Spinal cord (tissue), 10 donors: ENCODE measurements around the gene CEBPG. TPM values are rescaled to one million over a fixed set of nuclear protein-coding genes. Genes with fewer than 3 reads are reported as not detected.

Experiments
- DNase-seq, 6 donors: peaks; one replicate each; pipeline versions ENCODE4 v3.0.0 to v3.0.0-alpha.2; 2013 to 2015; ENCODE audit warnings: low spot score in 6 of 6, low read depth in 4 of 6
- H3K27ac ChIP-seq: one replicate; pipeline ENCODE4 v1.5.1; 2013; ENCODE audit warnings: low read depth, low read length, control low read depth
- H3K27me3 ChIP-seq: one replicate; pipeline ENCODE4 v1.6.1; 2013; ENCODE audit warnings: low read length; ENCODE audit not compliant: control insufficient read depth, insufficient read depth
- H3K36me3 ChIP-seq: one replicate; pipeline ENCODE4 v1.6.1; 2013; ENCODE audit warnings: low read length; ENCODE audit not compliant: control insufficient read depth, insufficient read depth
- H3K4me1 ChIP-seq: one replicate; pipeline ENCODE4 v1.6.1; 2013; ENCODE audit warnings: low read length; ENCODE audit not compliant: control insufficient read depth, insufficient read depth
- H3K4me3 ChIP-seq: one replicate; pipeline ENCODE4 v1.5.1; 2013; ENCODE audit warnings: low read depth, low read length, control low read depth
- H3K9me3 ChIP-seq: one replicate; pipeline ENCODE4 v1.6.1; 2013; ENCODE audit warnings: low read length; ENCODE audit not compliant: control insufficient read depth, insufficient read depth
- WGBS: methylation state at CpG from one replicate; pipeline ENCODE4 v1.1.5; 2013; ENCODE audit warnings: missing lambda C conversion rate; ENCODE audit not compliant: insufficient coverage; 5-methylcytosine and 5-hydroxymethylcytosine counted together
- polyA plus RNA-seq, 2 donors: library from polyadenylated mRNA; unstranded; fragments of 120-200 nt; gene quantifications; one replicate each; pipeline ENCODE4 v1.2.1, GENCODE V29; 2013; ENCODE audit not compliant: insufficient read length in 2 of 2
- total RNA-seq, 2 donors: library from RNA; depleted of rRNA in 1 of 2; stranded (reverse); fragments of 120-200 nt in 1 of 2; fragments of >200 nt in 1 of 2; gene quantifications; one replicate each; pipeline versions ENCODE4 v1.2.3 to v1.2.4, GENCODE V29; 2013 to 2014
- donor health status: healthy.

The CEBPG gene
- total and polyA plus RNA-seq, 4 donors = 19.2 to 36.3 (median 28.4) TPM

GRCh38 chr19:33335446-33335845 is 38.1 kb upstream of the CEBPG start:
- no peak overlapping the region for H3K27ac ChIP-seq
- 72% methylated on average over 3 of the region's 5 CpGs for WGBS
- no peaks in the 10 kb centered on the region for H3K9me3 ChIP-seq
- no peaks in the 10 kb centered on the region for H3K27me3 ChIP-seq
- H3K36me3 ChIP-seq = no peaks in the 10 kb centered on the region
- DNase-seq = no peak
- H3K4me3 ChIP-seq = no peak overlapping the region
- no peaks in the 10 kb centered on the region for H3K4me1 ChIP-seq

GRCh38 chr19:33339016-33339984 is 34.2 kb upstream of the CEBPG start:
- 89% methylated on average over 3 of the region's 8 CpGs for WGBS
- Histone ChIP-seq H3K4me1 (peaks cover 3% of the 10 kb centered on the region), H3K36me3 (no peaks in the 10 kb centered on the region), H3K9me3 (no peaks in the 10 kb centered on the region), H3K4me3 (no peak overlapping the region), H3K27me3 (no peaks in the 10 kb centered on the region), H3K27ac (no peak overlapping the region)
- DNase-seq = peak in 1 of 6 donors; percentile 2

GRCh38 chr19:33340991-33341390 is 32.5 kb upstream of the CEBPG start:
- no peak for DNase-seq
- 73% methylated on average over 1 of the region's 2 CpGs for WGBS
- Histone ChIP-seq H3K27ac (no peak overlapping the region), H3K36me3 (no peaks in the 10 kb centered on the region), H3K4me3 (no peak overlapping the region), H3K27me3 (peaks cover 2% of the 10 kb centered on the region), H3K9me3 (no peaks in the 10 kb centered on the region), H3K4me1 (peaks cover 4% of the 10 kb centered on the region)

- Histone ChIP-seq H3K27ac (no peak overlapping the region), H3K36me3 (no peaks in the 10 kb centered on the region), H3K27me3 (peaks cover 5% of the 10 kb centered on the region), H3K4me3 (no peak overlapping the region), H3K9me3 (no peaks in the 10 kb centered on the region), H3K4me1 (peaks cover 4% of the 10 kb centered on the region)
- WGBS = 83% methylated on average over 1 of the region's 2 CpGs
- DNase-seq = no peak
Measured at GRCh38 chr19:33343301-33343700, 30.2 kb upstream of the CEBPG start.

- H3K4me3 ChIP-seq = no peak overlapping the region
- no peaks in the 10 kb centered on the region for H3K36me3 ChIP-seq
- peaks cover 4% of the 10 kb centered on the region for H3K4me1 ChIP-seq
- DNase-seq = peak; percentile 24 to 75 (median 28)
- WGBS = 40% methylated on average over 1 of the region's 12 CpGs
- H3K27me3 ChIP-seq = peaks cover 5% of the 10 kb centered on the region
- no peak overlapping the region for H3K27ac ChIP-seq
- no peaks in the 10 kb centered on the region for H3K9me3 ChIP-seq
Measured at GRCh38 chr19:33343859-33344572, 29.5 kb upstream of the CEBPG start.

GRCh38 chr19:33344573-33344925 is 29.0 kb upstream of the CEBPG start:
- Histone ChIP-seq H3K27me3 (peaks cover 5% of the 10 kb centered on the region), H3K4me1 (peaks cover 4% of the 10 kb centered on the region), H3K27ac (no peak overlapping the region), H3K36me3 (no peaks in the 10 kb centered on the region), H3K9me3 (no peaks in the 10 kb centered on the region), H3K4me3 (no peak overlapping the region)
- no CpG with 5 or more reads among the region's 4 CpGs for WGBS
- DNase-seq = peak in 1 of 6 donors; percentile 5

- H3K27ac ChIP-seq = no peak overlapping the region
- H3K9me3 ChIP-seq = no peaks in the 10 kb centered on the region
- DNase-seq = no peak
- peaks cover 4% of the 10 kb centered on the region for H3K4me1 ChIP-seq
- H3K27me3 ChIP-seq = peaks cover 5% of the 10 kb centered on the region
- H3K4me3 ChIP-seq = no peak overlapping the region
- H3K36me3 ChIP-seq = no peaks in the 10 kb centered on the region
- WGBS = no CpG with 5 or more reads among the region's 6 CpGs
Measured at GRCh38 chr19:33345163-33345562, 28.3 kb upstream of the CEBPG start.

GRCh38 chr19:33346665-33347064 is 26.8 kb upstream of the CEBPG start:
- H3K9me3 ChIP-seq = no peaks in the 10 kb centered on the region
- H3K4me1 ChIP-seq = peaks cover 4% of the 10 kb centered on the region
- no peaks in the 10 kb centered on the region for H3K36me3 ChIP-seq
- H3K27ac ChIP-seq = no peak overlapping the region
- peaks cover 5% of the 10 kb centered on the region for H3K27me3 ChIP-seq
- no peak overlapping the region for H3K4me3 ChIP-seq
- no peak for DNase-seq

- Histone ChIP-seq H3K9me3 (no peaks in the 10 kb centered on the region), H3K4me1 (peaks cover 4% of the 10 kb centered on the region), H3K4me3 (no peak overlapping the region), H3K27ac (no peak overlapping the region), H3K27me3 (peaks cover 5% of the 10 kb centered on the region), H3K36me3 (no peaks in the 10 kb centered on the region)
- DNase-seq = no peak
- 83% methylated on average over 10 of the region's 10 CpGs for WGBS
Measured at GRCh38 chr19:33347300-33347699, 26.2 kb upstream of the CEBPG start.
